ENCODE data around the gene UNC93A. TPM values are rescaled to one million over a fixed set of nuclear protein-coding genes. Genes with fewer than 3 reads are reported as not detected.

UNC93A gene
- total RNA-seq, 1 donor from 2014 or later: not detected

DNA sequence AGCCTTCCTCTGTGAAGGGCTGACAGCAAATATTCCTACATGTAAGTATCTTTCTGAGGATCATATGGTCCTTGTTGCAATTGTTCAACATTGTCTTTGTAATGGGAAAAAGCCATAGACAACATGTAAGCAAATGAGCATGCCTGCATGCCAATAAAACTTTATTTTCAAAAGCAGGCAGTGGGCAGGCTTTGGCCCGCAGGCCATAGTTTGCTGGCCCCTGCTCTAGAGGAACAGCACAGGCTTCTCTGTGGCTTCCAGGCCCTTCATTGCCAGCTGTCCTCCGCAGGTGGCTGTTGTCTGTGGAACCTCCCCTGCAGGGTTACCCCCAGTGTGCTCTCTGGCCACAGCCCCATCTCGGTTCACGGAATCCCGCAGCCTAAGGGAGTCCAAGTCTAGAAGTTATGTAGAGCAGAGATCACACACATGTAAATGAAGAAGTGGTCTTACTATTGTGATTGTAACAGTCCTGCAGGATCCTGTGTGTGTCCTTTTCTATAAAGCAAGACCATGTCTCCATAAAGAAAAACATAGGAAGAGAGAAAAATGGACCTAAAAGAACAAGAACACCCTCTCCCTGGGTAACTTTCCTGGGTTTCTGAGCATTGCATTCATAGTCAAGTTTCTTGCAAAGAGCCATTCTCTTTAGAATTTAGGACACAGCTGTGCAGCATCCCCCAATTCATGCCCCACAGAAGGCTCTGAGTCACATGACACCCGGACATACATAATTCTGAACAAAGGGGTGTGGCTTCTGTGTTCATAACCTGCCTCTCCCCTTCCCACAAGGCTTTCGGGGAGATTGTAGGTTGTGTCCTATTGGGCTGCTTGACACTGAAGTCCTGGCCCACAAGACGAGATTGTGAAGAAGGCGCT, 10.0 kb downstream of the UNC93A start:
- H3K27ac Mint-ChIP-seq: no peak overlapping the region
- H3K9me3 Mint-ChIP-seq: no peaks in the 10 kb centered on the region
- peaks cover 9% of the 10 kb centered on the region for H3K4me1 Mint-ChIP-seq
- H3K4me3 Mint-ChIP-seq: no peak overlapping the region
- H3K27me3 Mint-ChIP-seq: peaks cover 15% of the 10 kb centered on the region
- DNase-seq (no peak), ATAC-seq (ENCODE audit: low read depth) (no peak)
- CTCF ChIA-PET: no interaction called here
- H3K36me3 Mint-ChIP-seq (ENCODE audit: low read depth): no peaks in the 10 kb centered on the region
- TF ChIP-seq, protein P1, sequence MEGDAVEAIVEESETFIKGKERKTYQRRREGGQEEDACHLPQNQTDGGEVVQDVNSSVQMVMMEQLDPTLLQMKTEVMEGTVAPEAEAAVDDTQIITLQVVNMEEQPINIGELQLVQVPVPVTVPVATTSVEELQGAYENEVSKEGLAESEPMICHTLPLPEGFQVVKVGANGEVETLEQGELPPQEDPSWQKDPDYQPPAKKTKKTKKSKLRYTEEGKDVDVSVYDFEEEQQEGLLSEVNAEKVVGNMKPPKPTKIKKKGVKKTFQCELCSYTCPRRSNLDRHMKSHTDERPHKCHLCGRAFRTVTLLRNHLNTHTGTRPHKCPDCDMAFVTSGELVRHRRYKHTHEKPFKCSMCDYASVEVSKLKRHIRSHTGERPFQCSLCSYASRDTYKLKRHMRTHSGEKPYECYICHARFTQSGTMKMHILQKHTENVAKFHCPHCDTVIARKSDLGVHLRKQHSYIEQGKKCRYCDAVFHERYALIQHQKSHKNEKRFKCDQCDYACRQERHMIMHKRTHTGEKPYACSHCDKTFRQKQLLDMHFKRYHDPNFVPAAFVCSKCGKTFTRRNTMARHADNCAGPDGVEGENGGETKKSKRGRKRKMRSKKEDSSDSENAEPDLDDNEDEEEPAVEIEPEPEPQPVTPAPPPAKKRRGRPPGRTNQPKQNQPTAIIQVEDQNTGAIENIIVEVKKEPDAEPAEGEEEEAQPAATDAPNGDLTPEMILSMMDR (IDR thresholded peaks at IDR 0.05): no peak
- intact Hi-C loops (cut with micrococcal nuclease): no loop called here
- POLR2A ChIA-PET: no interaction called here

DNA sequence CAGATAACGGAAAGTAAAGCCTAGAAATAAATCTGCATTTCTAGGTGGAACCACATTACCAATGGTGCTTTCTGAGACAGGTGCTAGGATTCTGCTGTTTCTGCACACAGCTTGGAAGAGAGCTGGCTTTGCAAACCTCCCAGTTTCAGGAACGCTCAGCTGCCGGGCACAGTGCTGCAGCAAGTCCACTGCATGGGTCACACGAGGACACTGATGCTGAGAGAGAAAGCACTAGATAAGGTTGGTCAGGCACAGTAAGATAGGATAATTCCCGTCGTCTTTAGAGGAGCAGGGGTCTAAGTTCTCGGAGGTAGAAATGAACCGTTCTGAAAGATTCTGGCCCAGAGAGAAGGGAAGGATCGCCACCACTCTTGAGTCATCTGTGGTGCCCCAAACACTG, 11.0 kb downstream of the UNC93A start:
- Mint-ChIP-seq H3K9me3 (no peaks in the 10 kb centered on the region), H3K27me3 (peaks cover 15% of the 10 kb centered on the region), H3K4me3 (no peak overlapping the region), H3K36me3 (ENCODE audit: low read depth) (no peaks in the 10 kb centered on the region), H3K27ac (no peak overlapping the region), H3K4me1 (peaks cover 9% of the 10 kb centered on the region)
- CTCF ChIA-PET: no interaction called here
- TF ChIP-seq, protein P1 (IDR thresholded peaks at IDR 0.05): no peak
- intact Hi-C loops (cut with micrococcal nuclease): no loop called here
- DNase-seq (no peak), ATAC-seq (ENCODE audit: low read depth) (no peak)
- POLR2A ChIA-PET: no interaction called here

DNA sequence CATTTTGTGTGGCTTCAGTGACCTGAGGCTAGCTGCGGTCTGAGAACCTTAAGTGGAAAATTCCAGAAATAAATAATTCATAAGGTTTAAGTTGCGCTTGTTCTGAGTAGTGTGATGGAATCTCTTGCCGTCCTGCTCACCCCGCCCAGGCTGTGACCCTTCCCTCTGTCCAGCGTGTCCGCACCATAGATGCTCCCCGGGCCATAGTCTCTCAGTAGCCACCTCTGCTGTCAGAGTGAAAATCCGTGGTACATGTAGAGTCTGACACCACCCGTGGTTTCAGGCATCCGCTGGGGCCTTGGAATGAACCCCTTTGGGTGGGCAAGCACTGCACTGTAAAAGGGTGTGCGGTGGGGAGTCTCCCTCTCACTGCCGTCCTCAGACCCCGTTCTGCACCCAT, 11.7 kb downstream of the UNC93A start:
- Mint-ChIP-seq H3K27ac (no peak overlapping the region), H3K4me3 (no peak overlapping the region), H3K9me3 (no peaks in the 10 kb centered on the region), H3K27me3 (peaks cover 12% of the 10 kb centered on the region), H3K4me1 (peaks cover 7% of the 10 kb centered on the region), H3K36me3 (ENCODE audit: low read depth) (no peaks in the 10 kb centered on the region)
- DNase-seq: no peak
- intact Hi-C loops (cut with micrococcal nuclease): no loop called here
- ATAC-seq (ENCODE audit: low read depth): no peak
- TF ChIP-seq, protein P1 (IDR thresholded peaks at IDR 0.05): no peak
- ChIA-PET CTCF (no interaction called here), POLR2A (no interaction called here)

DNA sequence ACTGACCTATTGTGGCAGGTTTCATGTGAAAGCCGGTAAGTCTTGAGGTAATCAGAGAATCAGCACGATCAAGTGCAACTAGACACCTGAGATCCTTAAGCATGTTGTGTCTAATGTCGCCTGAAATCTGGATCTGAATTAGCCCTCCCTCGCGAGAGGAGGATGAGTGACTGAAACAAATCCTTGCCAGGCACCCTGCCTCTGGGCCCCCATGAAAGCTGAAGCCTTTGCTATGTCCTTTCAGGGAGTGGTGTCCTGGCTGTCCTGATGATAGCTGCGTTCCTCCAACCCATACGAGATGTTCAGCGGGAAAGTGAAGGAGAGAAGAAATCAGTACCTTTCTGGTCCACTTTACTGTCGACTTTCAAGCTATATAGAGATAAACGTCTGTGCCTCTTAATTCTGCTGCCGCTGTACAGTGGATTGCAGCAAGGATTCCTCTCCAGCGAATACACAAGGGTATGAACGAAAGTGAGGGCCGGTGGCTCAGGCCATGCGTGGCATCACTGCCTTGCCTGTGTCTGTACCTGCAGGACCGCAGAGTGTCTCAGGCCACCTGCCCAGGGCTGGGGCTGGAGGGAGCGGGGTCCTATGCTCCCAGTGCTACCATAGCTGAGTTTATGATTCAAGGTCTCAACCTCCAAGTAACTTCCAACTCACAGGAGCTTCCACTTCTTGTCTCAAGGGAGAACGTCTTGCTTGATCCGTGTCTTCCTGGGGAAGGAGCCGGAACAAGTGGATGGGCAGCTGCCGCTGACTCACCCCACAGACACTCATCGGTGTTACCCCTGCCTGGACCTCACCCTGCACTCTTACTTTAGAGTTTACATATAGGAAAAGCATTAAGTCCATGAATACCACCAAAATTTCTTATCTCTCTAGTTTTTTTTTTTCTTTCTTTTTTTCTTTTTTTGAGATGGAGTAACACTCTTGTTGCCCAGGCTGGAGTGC, 12.8 kb downstream of the UNC93A start:
- intact Hi-C loops (cut with micrococcal nuclease): no loop called here
- H3K27me3 Mint-ChIP-seq: peaks cover 10% of the 10 kb centered on the region
- DNase-seq (no peak), ATAC-seq (ENCODE audit: low read depth) (no peak)
- H3K4me3 Mint-ChIP-seq: no peak overlapping the region
- H3K27ac Mint-ChIP-seq: no peak overlapping the region
- H3K4me1 Mint-ChIP-seq: no peaks in the 10 kb centered on the region
- CTCF ChIA-PET: no interaction called here
- no peaks in the 10 kb centered on the region for H3K9me3 Mint-ChIP-seq
- TF ChIP-seq, protein P1 (IDR thresholded peaks at IDR 0.05): no peak
- no peaks in the 10 kb centered on the region for H3K36me3 Mint-ChIP-seq (ENCODE audit: low read depth)
- POLR2A ChIA-PET: no interaction called here

DNA sequence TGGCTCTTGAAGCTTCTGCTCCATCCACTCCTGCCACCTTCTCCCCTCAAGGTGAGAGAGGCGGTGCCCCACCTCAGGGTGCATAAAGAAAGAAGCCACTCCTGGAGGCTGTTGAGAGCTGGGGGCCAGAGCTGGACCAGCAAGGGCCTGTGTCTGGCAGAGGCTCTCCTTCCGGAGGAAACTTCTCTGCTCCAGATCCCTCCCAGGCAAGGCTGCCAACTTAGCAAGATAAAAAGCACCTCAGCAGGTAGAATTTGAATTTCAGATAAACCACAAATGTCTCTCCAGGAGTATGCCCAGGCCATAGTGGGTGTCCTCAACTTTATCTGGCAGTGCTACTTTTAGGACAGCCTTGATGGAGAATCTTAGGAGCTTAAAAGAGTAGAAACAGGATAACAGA, 13.8 kb downstream of the UNC93A start:
- H3K9me3 Mint-ChIP-seq: no peaks in the 10 kb centered on the region
- no peak for ATAC-seq (ENCODE audit: low read depth)
- H3K27me3 Mint-ChIP-seq: peaks cover 7% of the 10 kb centered on the region
- TF ChIP-seq, protein P1 (IDR thresholded peaks at IDR 0.05): no peak
- H3K36me3 Mint-ChIP-seq (ENCODE audit: low read depth): no peaks in the 10 kb centered on the region
- no peak overlapping the region for H3K4me3 Mint-ChIP-seq
- CTCF ChIA-PET: no interaction called here
- POLR2A ChIA-PET: no interaction called here
- no peaks in the 10 kb centered on the region for H3K4me1 Mint-ChIP-seq
- no peak overlapping the region for H3K27ac Mint-ChIP-seq
- DNase-seq: no peak
- intact Hi-C loops (cut with micrococcal nuclease): no loop called here

All from activated B cell treated with CpG ODN at 0.5 μM for 24 hours (primary cell).